HG03442 (cell line): Measurements from ENCODE around the gene PARS2.

ENCODE experiments used
- ATAC-seq: cut with Tn5 transposase; IDR thresholded peaks from one replicate; pipeline ENCODE4 v1.9.1; 2021; ENCODE audit warnings: mild to moderate bottlenecking, moderate library complexity; ENCODE audit not compliant: unreplicated experiment

The PARS2 gene

GRCh38 chr1:54764133-54764921, at the start of gene PARS2:
Gene PARS2, minus strand, starts transcription at chr1:54764523. Its CDS starts 5,362 bp downstream, at chr1:54759161.
- ATAC-seq: peak; percentile 92

- no peak for ATAC-seq
These were observed 49.8 kb upstream of the PARS2 start for GRCh38 chr1:54814126-54814498.

GRCh38 chr1:54813485-54814125, 49.3 kb upstream of the PARS2 start:
- peak; percentile 27 for ATAC-seq

GRCh38 chr1:54812801-54813484, 48.6 kb upstream of the PARS2 start:
- peak; percentile 47 for ATAC-seq

GRCh38 chr1:54811739-54812655, 47.7 kb upstream of the PARS2 start:
- ATAC-seq: no peak

GRCh38 chr1:54811066-54811465, 46.7 kb upstream of the PARS2 start:
- ATAC-seq: no peak

- peak; percentile 53 for ATAC-seq
These were observed 46.0 kb upstream of the PARS2 start for GRCh38 chr1:54810153-54810942.

- ATAC-seq: no peak
These were observed 45.3 kb upstream of the PARS2 start for GRCh38 chr1:54809496-54810074.

- no peak for ATAC-seq
These were observed 44.3 kb upstream of the PARS2 start for GRCh38 chr1:54808443-54809207.

- ATAC-seq: no peak
These were observed 43.4 kb upstream of the PARS2 start for GRCh38 chr1:54807756-54808155.

- no peak for ATAC-seq
These were observed 42.7 kb upstream of the PARS2 start for GRCh38 chr1:54806931-54807611.

GRCh38 chr1:54805981-54806381, 41.7 kb upstream of the PARS2 start:
- ATAC-seq: no peak

- ATAC-seq: no peak
These were observed 41.1 kb upstream of the PARS2 start for GRCh38 chr1:54805466-54805865.

GRCh38 chr1:54804471-54805132, 40.3 kb upstream of the PARS2 start:
- no peak for ATAC-seq

- ATAC-seq: no peak
These were observed 39.6 kb upstream of the PARS2 start for GRCh38 chr1:54803761-54804470.

GRCh38 chr1:54800899-54801759, 36.8 kb upstream of the PARS2 start, which contains the start of gene TTC22:
Gene TTC22, minus strand, starts transcription at chr1:54801323. Its CDS starts 160 bp downstream, at chr1:54801163.
- ATAC-seq: peak; percentile 73
